Glomerular visceral epithelial cell (primary cell): ENCODE measurements around the gene SPSB1.

Experiments used
- DNase-seq: peaks from one replicate; pipeline ENCODE4 v3.0.0-alpha.2; 2016; ENCODE audit errors: extremely low spot score

Gene SPSB1

GRCh38 chr1:9317591-9318417 lies 25.1 kb downstream of the SPSB1 start:
- peak; percentile 64 for DNase-seq

DNA sequence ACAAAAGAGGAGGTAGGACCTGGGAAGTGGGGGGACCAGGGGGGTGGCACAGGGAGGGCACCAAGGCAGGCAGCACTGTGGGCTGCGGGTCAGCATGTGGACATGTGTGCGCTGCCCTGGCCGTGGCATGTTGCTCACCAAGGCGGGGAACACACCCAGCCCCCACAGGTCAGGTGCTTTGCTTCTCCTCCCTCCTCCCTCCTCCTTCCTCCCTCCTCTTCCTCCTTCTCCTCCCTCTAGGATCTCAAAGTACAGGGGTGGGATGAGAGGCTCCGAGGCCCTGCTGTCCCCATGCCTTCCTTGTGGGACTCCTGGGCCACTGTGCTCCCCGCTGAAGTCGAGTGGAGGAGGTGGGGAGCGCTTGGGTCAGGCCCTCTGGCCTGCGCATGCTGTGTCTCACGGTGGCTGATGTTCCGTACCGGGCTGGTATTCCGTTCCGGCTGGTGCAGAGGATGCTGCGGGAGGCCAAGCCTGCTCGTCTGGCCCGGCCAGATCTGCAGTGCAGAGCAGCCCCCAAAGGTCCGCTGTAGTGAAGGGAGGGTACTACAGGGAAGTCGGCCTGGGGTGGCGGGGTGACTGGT lies 26.6 kb downstream of the SPSB1 start:
- no peak for DNase-seq

DNA sequence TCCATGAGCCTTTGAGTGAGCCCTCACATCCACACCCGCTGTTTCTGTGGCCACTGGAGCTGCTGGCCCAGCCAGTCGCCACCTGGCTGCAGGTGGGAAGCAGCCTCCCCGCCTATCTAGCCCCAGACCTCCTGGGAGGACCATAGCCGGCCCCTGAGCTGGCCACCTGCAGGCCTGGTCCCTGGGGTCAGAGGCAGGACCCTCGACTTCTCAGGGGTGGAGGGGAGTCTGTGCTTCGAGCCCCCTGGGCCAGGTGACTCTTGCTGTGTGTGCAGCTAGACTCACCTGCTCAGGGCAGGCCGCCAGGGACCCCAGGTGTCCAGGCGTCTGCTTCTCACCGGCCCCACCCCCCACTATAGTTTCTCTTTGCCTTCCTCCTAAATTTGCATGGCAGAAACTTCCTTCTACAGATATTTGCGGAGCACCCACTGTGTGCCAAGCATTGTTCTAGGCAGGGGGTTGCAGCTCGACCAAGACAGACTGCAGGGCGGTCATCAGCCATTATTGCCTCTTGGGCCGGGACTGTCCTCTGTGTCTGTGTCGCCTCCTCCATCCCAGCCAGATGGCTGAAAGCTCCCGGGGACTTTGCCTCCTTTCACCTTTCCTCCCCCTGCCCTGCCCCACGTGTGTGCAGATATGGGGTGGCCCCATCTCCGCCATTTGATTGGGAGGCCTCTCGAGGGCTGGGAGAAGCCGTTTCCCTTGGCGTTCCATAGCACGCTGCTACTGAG lies 27.3 kb downstream of the SPSB1 start:
- DNase-seq: no peak

DNA sequence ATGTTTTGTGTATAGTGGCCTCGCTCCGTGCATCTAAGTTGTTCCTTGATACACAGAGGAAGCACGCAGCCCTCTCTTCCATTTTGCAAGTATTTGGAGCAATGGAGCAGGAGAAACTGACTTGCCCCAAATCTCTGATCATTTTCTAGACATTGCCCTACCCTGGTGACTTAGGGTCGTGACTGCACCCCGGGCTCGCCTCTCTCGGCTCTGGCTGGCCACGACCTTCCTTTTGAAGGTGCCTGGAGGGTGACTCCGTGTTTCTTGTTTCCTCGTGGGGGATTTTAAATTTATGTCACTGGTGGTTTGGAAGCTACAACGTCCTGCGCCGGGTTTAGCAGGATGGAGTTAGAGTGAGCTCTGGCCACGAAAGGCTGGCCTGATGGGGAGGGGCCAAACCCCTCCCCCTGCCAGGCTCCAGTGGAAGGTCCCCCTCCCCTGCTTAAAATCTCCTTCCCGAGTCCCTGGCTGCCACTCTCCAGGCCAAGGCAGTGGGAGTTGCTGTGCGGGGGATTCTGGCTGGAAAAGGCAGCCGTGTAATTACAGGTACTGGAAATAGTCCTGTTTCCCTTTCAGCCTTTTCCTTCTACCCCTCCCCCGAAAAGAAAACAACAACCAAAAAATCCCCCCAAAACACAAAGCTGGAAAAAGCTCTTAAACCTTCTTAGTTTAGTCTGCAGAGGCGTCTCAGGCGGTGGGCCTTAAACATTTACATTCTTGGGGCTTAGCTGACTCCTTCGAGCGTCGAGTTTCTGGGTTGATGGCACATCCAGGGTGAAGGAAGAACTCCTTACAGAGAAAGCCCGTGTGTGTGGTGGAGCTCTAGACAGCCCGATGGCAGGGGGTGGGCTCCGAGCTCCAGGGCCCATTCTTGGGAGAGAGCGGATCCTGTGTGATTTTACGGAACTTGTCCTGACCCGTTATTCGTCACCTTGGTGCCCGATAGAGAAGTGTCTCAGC lies 28.1 kb downstream of the SPSB1 start:
- DNase-seq: no peak

DNA sequence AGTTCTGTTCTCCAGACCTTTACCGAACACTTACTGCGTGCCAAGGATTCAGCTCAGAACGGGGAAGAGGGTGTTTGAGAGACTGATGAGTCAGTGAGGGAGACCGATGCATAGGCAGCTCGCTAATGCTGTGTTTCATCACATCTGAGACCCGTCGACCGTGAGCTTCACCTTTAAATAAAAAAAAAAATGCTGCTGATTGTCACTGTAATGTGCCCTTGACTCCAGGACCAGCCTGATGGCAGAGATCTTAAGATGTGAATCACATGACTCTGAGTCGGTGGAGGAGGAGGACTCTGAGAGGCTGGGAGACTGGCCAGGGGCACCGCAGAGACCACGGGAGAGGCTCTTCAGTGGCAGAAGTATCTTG lies 28.8 kb downstream of the SPSB1 start:
- DNase-seq: peak; percentile 14

DNA sequence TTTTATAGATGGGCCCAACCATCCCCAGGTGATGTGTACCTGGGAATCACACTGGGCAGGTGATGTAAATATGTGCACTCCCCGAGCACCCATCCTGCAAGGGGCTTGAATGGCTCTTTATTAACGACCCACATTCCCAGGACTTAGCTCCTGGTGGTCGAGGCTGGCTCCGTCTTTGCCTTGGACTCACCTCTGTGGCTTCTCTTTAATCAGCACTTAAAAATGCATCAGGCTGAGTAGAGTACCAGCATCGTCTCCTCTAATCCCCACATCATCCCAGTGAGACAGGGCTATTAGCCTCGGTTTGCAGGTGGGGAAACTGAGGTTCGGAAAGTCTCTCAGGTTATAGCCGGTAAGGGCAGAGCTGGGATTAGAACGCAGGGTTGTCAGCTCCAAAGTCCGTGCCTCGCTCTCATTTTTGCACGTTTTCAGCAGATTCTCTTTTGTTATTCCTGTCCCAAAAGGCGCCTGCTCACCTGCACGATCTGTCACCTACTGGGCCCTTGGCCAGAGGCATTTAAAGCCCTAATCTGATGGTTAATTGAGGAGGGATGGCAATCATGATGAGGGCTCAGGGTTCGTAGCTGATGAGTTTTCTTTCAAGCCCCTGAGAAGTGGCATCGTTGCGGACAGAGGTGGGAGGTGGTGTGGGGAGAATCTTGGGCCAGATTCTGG lies 29.4 kb downstream of the SPSB1 start:
- DNase-seq: no peak

DNA sequence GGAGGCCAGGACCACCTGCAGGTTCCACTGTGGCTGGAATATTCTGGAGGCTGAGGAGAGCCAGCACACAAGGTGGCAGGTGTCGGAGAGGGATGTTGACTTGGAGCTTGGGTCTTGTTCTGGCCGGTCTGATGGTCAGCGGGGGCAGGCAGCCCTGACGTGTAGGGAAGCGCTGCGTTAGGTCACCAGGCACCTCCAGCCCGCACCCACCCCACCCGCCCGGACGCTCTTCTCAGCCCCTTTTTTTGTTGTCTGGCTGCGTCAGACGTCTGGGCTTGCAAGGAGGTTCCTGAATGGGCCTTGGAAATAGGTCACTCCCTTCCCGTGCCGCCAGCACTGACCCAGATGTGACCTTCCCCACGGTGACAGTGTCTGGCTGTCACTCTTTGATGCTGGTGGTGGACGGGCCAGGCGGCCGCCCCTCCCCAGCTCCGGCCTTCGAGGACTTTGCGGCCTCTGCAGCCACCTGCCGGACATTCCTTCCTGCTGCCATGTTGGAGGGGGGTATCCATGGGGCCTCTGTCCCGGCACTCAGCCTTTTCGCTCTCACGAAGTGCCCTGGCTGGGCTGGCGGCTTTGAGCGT lies 30.1 kb downstream of the SPSB1 start:
- no peak for DNase-seq

GRCh38 chr1:9324246-9325096 lies 31.8 kb downstream of the SPSB1 start:
- DNase-seq: no peak

DNA sequence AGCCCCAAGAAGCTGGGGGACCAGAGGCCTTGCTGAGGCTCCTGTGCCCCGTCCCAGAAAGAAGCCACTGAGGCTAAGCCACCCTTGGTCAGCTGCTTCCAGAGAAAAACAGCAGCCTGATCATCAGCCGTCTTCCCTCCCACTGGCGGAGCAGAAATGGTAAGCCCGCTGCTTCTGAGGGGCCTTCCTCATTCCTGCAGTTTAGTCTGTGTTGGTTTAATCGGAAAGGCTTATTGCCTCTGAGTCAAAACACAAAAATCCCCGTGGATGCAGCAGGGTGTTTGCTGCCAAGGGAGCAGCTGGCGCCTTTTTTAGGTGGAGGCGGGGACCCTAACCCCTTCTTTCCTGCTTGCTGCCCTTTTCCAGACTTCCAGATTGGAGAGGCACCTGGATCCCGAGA lies 33.9 kb downstream of the SPSB1 start:
- DNase-seq: no peak

DNA sequence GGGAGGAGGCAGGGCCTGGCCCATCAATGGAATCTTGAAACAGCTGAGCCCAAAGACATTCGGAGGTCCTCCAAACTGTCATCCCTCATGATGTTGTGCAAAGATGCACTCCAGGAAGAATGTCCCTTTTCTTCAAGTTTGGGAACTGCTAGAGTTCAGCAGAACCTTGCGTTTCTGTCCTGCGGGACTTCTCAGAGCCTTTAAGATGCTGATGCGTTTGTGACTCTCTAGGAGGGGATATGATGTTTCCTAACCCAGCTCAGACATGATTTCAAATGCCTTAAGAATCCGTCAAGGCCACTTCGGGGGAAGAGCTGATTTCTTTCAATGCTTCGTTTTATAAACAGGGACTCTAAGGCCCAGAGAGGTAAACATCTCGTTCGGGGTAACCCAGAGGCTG lies 35.5 kb downstream of the SPSB1 start:
- no peak for DNase-seq

DNA sequence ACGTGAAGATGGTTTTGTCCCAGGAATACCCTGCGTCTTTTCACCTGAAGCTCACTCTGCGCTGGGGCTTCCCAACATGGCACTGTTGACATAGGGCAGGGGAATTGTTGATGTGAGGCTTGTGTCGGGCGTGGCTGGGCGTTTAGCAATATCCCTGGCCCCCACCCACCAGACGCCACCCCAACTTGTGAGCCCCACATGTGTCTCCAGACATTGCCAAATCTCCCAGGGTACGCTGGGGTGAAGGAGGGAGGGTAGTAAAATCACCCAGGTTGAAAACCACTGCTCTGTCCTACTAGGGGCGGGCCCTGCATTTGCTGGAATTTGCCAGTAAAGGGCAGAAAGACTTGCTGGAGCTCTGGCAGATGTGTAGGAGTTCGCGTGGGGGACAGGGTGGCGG lies 36.0 kb downstream of the SPSB1 start:
- no peak for DNase-seq

GRCh38 chr1:9331016-9331415 lies 38.3 kb downstream of the SPSB1 start:
- no peak for DNase-seq

DNA sequence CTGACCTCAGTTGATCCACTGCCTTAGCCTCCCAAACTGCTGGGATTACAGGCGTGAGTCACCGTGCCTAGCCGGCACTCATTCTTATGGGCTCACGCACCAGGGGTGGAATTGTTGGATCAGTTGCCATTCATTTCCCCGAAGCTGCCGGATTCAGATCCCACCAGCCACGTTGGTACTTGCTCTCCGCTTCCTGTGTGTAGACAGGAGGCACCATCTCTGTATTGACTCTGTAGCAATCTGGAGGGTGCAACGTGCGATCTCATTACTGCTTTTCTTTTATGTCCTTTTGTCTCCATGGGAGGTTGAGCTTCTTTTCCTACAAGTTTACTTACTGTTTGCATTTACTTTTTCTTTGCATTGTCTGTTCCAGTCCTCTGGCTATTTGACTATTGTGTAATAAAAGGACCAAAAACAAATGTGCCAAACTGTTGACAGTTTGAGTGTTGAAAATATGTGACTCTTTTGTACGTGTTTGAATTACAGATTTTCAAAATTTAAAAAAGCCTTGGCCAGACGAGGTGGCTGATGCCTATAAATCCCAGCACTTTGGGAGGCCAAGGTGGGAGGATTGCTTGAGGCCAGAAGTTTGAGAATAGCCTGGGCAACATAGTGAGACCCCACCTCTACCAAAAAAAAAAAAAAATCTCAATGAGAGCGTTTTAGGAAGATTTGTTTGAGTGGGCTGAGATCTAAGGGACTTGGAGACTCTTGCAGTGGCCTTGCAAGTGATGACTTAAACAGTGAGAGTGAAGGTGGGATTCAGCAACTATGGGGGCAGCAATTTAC lies 39.1 kb downstream of the SPSB1 start:
- DNase-seq: no peak

DNA sequence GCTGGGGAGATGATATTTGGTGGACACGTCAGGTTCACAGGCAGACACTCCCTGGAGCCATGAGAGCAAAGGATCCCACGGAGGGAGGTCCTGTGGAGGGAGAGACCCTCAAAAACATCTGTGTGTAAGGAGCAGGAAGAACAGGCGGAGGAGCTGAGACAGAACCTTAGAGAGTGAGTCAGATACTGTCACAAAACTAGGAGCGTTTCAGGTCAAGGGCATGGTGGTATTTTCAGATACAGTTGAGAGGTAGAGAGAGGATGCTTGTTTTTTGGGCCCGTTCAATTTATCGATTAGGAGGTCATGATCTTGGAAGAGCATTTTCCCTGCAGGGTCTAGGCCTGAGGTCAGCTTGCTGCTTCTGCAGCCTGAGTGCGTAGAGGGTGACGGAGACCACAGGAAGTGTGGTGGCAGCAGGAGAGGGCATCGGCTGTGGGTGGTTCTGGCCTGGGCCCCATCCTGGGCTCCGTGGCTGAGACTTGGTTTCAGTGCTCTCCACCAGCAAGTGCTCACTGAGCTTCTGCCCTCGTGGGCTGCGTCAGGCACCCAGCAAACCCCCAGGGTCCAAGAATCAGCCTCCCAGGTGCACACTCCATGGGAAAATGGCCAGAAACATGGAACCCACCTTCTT lies 39.9 kb downstream of the SPSB1 start:
- no peak for DNase-seq

- no peak for DNase-seq
These were observed 45.9 kb downstream of the SPSB1 start for GRCh38 chr1:9338397-9339246.

DNA sequence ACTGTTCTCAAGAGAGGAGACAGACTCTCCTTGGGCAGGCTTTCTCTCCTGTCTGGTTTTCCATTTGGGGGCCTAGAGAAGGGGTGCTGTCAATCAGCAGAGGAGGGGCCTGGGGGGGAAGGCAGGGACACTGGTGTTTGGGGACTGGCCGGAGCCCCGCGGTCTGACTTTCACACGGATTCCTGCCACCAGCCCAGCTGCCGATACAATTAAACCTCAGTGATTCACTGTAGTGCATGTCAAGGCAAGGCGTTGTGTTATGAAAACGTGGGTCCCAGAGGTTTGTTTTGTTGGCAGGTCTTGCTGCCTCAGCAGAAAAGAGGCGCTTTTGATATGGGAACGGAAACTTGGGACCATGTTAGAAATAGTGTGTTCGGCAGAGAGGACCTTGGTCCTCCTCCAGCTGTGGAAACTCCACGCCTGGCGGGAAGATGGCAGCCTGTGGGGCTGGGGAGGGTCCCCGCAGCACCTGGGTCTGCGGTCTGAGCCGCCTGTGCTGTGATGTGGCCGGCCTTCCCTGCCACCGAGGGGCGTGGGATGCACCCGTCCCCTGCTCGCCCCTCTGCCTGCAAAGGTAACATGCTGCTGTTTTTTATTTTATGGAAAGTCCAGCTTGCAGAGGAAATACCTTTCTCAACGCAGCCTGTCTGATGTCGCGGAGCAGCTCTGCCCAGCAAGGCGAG lies 47.6 kb downstream of the SPSB1 start:
- no peak for DNase-seq

GRCh38 chr1:9340864-9341263 lies 48.2 kb downstream of the SPSB1 start:
- no peak for DNase-seq
